NCI-H1436 treated with DMSO at 0.1 percent for 48 hours (cell line): Measurements from ENCODE around the gene TPCN2.

Experiments
- DNase-seq: peaks from one replicate; lab custom pipeline; 2025; lab: John Stamatoyannopoulos, UW

TPCN2 gene

GRCh38 chr11:69152733-69153421, 104.1 kb downstream of the TPCN2 start:
- DNase-seq: no peak

DNA sequence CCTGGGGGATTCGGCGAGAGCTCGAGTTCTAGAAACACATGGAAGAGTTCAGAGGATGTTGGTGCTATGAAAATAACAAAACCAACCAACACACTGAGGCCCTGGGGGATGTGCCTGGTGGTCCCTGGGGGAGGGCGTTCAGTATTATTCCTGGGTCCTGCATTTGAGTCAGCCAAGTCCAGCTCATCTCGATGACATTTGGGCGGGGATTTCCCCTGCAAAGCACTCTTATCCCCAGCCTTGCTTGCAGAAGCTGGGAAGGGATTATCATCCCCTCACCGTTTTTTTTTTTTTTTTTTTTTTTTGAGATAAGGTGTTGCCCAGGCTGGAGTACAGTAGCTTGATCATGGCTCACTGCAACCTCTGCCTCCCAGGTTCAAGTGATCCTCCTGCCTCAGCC, 104.9 kb downstream of the TPCN2 start:
- DNase-seq: no peak

DNA sequence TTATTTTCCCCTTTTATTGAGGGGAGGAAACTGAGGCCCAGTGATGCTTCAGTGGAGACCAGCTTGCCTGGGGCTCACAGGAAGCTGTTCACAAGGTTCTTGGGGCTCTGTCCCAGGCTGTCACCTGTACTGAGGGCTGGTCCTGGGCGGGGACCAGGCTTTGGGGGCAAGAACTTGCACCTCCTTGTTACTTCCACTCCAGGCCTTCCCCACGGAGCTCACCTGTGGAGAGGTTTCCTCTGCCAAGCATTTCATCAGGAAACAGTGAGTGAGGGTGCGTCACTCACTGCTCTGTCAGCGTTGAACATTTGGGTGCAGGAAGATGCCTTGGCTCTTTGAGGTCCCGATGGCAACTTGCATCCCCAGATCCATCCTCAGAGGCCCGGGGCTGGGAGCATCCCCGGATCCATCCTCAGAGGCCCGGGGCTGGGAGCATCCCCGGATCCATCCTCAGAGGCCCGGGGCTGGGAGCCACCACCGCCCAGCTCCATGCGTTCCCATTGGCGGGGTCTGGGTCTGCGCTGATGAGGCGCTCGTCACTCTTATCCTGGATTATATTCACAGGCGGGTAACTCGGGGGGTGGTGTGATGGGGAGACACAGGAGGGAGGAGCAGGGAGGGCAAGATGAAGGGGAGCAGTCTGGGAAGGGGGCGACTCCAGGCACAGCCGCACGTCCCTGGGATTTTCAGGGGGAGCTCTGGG, 105.6 kb downstream of the TPCN2 start:
- no peak for DNase-seq

- no peak for DNase-seq
Measured at GRCh38 chr11:69154938-69155301, 106.2 kb downstream of the TPCN2 start.

DNA sequence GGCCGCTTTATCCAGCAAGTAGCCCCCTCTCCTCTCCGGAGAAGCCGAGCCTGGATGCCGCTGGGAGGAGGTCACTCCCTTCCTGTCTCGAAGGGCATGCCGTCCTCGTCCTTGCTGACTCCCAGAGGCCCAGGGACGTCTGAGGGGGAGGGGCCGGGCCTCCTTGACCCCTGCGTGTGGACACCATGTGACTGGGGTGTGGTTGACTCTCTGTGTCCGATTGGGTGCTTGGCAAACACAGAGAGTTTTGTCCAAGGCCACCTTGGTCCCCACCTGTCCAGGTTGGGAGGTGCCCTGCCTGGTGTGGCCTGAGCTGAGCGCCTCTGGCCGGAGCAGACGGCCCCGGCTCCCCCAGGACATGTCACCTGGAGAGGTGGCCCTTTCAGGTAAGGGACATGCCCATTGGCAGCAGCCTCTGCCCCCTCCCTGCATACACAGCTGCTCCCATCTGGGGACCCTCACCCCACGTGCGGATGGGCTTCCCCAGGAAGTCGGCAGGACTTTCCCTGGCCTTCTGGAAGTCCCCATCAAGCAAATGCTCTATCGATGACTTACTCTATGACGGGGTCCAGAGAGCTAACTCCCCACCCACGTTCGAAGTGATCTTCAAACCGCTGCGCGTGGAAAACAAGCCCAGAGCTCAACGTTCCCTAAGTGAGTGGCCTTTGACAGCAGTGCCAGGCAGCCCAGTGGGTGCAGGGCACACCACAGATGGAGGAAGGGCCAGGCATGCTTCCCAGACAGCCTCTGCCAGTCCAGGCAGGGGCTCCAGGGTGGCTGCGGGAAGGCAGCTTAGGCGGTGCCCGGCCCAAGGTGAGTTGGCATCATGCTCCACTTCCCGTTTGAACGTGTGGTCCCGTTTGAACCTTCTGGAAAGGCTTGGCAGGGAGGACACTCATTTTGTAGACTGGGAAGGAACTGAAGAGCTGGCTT, 106.8 kb downstream of the TPCN2 start, which contains the start of gene SMIM38:
Gene SMIM38 (plus strand): TSS at position 634 of the 933 bp plus-strand sequence. CDS start 1,912 bp downstream, outside the sequence.
- no peak for DNase-seq

DNA sequence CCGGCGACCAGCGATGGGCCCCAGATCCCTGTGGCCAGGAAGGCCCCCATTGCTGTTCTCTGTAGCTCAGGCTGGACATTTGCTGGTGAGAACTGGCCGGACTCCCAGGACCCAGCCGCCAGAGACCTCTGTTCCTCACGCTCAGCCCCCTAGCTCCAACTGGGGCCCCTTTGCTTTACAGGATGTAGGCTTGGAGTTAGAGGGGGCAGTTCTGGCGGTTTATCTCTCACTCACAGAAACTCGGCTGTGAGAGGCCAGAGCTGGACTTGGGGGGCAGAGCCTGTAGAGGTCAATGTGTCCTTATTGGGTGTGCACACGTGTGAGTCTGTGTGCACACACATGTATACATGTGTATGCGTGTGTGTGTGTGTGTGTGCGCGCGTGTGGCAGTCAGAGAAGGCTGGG, 107.5 kb downstream of the TPCN2 start:
- DNase-seq: no peak

DNA sequence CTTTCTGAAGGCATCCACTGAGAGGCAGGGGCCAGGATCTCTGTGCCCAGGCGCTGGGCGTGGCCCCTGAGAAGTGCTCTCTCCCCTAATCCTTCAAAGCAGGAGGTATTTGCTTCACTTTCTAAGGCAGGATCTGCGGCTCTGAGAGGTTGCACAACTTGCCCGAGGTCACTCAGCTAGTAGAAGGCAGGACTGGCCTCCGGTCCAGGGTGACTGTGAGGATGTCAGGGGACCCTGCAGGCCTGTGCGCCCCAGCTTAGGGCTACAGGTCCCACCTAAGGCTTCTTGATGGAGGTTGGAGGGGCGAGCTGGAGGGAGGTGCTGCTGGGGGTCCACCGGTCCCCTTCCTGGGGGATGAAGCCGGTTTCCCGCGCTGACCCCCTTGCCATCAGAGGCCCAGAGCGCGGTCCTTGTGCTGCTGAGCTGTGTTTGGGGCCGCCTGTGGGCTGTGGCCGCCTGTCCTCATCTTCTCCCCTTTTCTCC, 108.0 kb downstream of the TPCN2 start:
- DNase-seq: no peak

DNA sequence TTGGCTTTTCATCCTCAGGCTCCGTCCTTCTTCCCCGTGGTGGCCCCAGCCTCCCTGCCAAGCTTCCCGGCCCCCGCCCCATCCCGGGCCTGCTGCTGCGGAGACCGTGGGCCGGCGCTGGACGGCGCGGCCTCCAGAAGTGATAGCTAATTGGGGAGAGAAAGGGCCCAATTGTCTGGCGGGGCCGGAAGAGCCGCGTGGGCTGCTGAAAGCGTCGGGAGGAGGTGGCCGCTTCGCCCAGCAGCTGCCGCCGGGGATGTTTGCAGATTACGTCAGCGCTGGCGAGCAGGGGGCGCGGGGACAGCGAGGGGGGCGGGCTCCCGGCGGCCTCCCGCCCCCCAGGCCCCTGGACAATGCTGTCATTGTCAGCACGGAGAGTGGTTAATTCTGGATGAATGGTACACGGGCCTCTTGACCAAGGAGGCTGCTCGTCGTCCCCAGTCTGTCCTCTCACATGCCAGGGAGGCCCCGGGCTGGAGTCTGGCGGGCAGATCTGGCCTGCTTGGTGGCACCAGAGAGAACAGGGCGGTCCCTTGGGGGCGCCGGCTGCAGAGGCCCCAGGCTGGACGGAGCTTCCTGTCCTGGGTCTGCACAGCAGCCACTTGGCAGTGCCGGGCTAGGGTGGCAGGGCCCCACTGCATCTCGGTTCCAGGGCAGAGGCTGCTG, 108.6 kb downstream of the TPCN2 start:
- no peak for DNase-seq

- DNase-seq: no peak
Measured at GRCh38 chr11:69157822-69158231, 109.1 kb downstream of the TPCN2 start.

DNA sequence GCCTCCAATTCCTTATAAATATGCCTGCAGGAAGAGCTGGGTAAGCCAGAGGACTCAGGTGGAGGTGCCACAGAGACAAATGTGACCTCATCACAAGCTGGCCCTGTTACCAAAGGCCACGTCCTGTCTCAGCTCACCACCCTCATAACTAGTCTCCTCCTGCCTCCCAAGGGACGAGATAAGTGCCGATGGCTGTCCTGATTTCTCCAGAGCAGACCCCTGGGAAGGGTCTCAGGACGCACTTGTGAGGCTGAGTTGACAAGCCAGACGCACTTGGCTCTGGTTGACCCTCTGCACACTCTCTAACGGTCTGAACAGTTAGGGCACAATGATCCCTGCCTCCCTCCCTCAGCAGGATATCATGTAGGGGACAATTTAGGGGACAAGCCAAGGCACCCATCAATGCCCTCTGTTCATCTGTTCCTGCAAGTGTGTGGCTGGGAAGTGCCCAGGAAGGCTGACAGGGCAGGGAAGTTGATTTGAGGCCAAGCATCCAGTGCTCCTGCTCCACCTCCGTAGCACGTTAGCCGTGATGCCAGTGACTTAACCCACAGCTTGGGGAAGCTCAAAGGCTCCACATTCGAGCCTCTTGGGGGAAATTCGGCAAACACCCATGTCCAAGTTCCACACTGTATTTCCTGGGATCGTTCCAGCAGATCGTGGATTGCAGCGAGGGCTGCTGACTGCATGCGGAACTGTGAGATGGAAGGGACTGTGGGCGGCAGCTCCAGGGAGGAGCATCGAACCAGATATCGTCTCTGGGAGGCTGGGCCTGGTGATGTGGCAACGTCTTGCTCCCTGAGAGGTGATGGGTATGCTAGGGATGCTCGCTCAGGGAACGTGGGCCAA, 109.8 kb downstream of the TPCN2 start:
- DNase-seq: no peak

- no peak for DNase-seq
Measured at GRCh38 chr11:69159150-69159852, 110.6 kb downstream of the TPCN2 start.

GRCh38 chr11:69160296-69161116, 111.8 kb downstream of the TPCN2 start:
- no peak for DNase-seq

- DNase-seq: no peak
Measured at GRCh38 chr11:69161117-69161407, 112.3 kb downstream of the TPCN2 start.

DNA sequence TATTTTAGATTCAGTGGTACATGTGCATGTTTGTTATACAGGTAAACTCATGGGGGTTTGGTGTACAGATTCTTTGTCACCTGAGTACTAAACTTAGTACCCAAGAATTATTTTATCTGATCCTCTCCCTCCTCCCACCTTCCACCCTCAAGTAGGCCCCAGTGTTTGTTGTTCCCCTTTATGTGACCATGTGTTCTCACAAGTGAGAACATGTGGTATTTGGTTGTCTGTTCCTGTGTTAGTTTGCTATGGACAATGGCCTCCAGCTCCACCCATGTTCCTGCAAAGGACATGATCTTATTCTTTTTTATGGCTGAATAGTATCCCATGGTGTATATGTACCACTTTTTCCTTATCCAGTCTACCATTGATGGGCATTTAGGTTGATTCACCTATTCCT, 113.8 kb downstream of the TPCN2 start:
- no peak for DNase-seq

- DNase-seq: no peak
Measured at GRCh38 chr11:69163842-69164241, 115.1 kb downstream of the TPCN2 start.

DNA sequence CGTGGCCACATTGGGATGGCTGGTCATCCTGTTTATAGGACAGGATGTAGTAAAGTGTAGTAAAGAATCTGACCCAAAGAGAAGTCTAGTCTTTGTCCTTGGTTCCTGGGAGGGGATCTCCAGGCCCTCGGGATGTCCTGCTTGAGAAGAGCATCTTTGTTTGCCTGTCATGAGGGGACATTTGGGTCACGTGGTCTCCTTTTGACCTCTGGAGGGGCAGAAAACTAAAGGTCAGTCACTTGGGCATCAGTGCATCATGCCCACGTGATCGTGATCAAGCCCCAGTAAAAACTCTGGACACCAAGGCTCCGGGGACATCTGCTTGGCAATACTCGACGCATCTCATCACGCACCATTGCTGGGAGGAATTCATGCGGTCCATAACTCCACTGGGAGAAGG, 116.1 kb downstream of the TPCN2 start:
- no peak for DNase-seq

DNA sequence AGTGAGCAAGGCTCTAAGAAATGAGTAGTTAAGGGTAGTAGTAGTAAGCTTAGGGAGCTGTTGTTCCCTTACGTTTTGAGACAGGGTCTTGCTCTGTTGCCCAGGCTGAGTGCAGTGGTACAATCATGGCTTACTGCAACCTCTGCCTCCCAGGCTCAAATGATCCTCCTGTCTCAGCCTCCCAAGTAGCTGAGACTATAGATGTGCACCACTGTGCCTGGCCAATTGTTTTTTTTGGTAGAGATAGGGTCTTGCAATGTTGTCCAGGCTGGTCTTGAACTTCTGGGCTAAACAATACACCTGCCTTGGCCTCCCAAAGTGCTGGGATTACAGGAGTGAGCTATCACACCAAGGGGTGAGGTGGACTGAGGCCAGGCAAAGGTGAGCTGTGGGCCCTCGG, 117.0 kb downstream of the TPCN2 start:
- no peak for DNase-seq

- DNase-seq: no peak
Measured at GRCh38 chr11:69166218-69167115, 117.7 kb downstream of the TPCN2 start.
